Lung microvascular endothelial cell (primary cell): ENCODE results near the gene CBFB. TPM values are rescaled to one million over a fixed set of nuclear protein-coding genes. Genes with fewer than 3 reads are reported as not detected.
A peak's percentile ranks its signal among the peaks of the same experiment; 100 is the strongest.
"Not testable (repeated sequence)": the region's sequence is repeated elsewhere in the genome, so short reads cannot be mapped to it uniquely, and the experiment has no call there.

ENCODE experiments used
- DNase-seq, 2 donors: peaks; one replicate each; pipeline versions ENCODE4 v3.0.0 to v3.0.0-alpha.2; 2010; ENCODE audit warnings: low read depth in 2 of 2
- total RNA-seq: library from RNA; depleted of rRNA; stranded (reverse); fragments of >200 nt; gene quantifications from 2 replicates; pipeline ENCODE4 v1.2.1, GENCODE V29; 2014

CBFB gene
- total RNA-seq, 1 donor from 2014 or later, result 35.9 TPM

GRCh38 chr16:67093098-67093726 lies 64.3 kb downstream of the CBFB start:
- no peak for DNase-seq

GRCh38 chr16:67098599-67098998 lies 69.7 kb downstream of the CBFB start:
- DNase-seq, result no peak

GRCh38 chr16:67100569-67101310 lies 71.8 kb downstream of the CBFB start:
- DNase-seq, result peak; percentile 13 to 14

GRCh38 chr16:67101311-67102082 lies 72.5 kb downstream of the CBFB start:
- no peak for DNase-seq

- peak; percentile 41 to 74 for DNase-seq
Observed at GRCh38 chr16:67104061-67104460, 75.1 kb downstream of the CBFB start.

- DNase-seq, result peak in 1 of 2 donors; percentile 29
Observed at GRCh38 chr16:67104845-67105244, 75.9 kb downstream of the CBFB start.

GRCh38 chr16:67105246-67105645 lies 76.3 kb downstream of the CBFB start:
- peak in 1 of 2 donors; percentile 57 for DNase-seq

- no peak for DNase-seq
Observed at GRCh38 chr16:67105881-67106280, 76.9 kb downstream of the CBFB start.

GRCh38 chr16:67108489-67108888 lies 79.5 kb downstream of the CBFB start:
- no peak for DNase-seq

- no peak for DNase-seq
Observed at GRCh38 chr16:67108931-67109406, 80.0 kb downstream of the CBFB start.

GRCh38 chr16:67109407-67110135 lies 80.6 kb downstream of the CBFB start, which contains the start of gene PHAF1:
Gene PHAF1, plus strand, starts transcription at chr16:67109941. Its CDS starts 235 bp downstream, at chr16:67110176.
- peak; percentile 92 to 94 for DNase-seq

GRCh38 chr16:67111951-67112444 lies 83.0 kb downstream of the CBFB start:
- no peak for DNase-seq

GRCh38 chr16:67112591-67113399 lies 83.8 kb downstream of the CBFB start:
- DNase-seq, result no peak

- no peak for DNase-seq
Observed at GRCh38 chr16:67114793-67115192, 85.8 kb downstream of the CBFB start.

GRCh38 chr16:67115639-67116038 lies 86.7 kb downstream of the CBFB start:
- peak in 1 of 2 donors; percentile 59 for DNase-seq

- DNase-seq, result peak; percentile 19 to 38
Observed at GRCh38 chr16:67116388-67117311, 87.7 kb downstream of the CBFB start.

GRCh38 chr16:67117716-67118115 lies 88.8 kb downstream of the CBFB start:
- DNase-seq, result no peak

- DNase-seq, result no peak
Observed at GRCh38 chr16:67120025-67120424, 91.1 kb downstream of the CBFB start.

- not testable (repeated sequence) for DNase-seq
Observed at GRCh38 chr16:67122799-67123198, 93.8 kb downstream of the CBFB start.
